BLaER1 (cell line): ENCODE data around the gene COA1.
"Not testable (repeated sequence)": the region's sequence is repeated elsewhere in the genome, so short reads cannot be mapped to it uniquely, and the experiment has no call there.

ENCODE experiments used
- H3K27ac ChIP-seq: shearing (Covaris generic); formaldehyde crosslinking; 2 replicates; pipeline ENCODE4 v1.8.1; 2022
- H3K27me3 ChIP-seq: shearing (Covaris generic); formaldehyde crosslinking; 2 replicates; pipeline ENCODE4 v1.8.1; 2022
- H3K36me3 ChIP-seq: shearing (Covaris generic); formaldehyde crosslinking; 2 replicates; pipeline ENCODE4 v1.8.1; 2022
- H3K4me1 ChIP-seq: shearing (Covaris generic); formaldehyde crosslinking; 2 replicates; pipeline ENCODE4 v1.8.1; 2022
- H3K4me2 ChIP-seq: shearing (Covaris generic); formaldehyde crosslinking; 2 replicates; pipeline ENCODE4 v1.8.1; 2022
- H3K4me3 ChIP-seq: shearing (Covaris generic); formaldehyde crosslinking; 2 replicates; pipeline ENCODE4 v1.8.1; 2022
- H3K9ac ChIP-seq: shearing (Covaris generic); formaldehyde crosslinking; 2 replicates; pipeline ENCODE4 v1.8.1; 2022
- H3K9me3 ChIP-seq: shearing (Covaris generic); formaldehyde crosslinking; 2 replicates; pipeline ENCODE4 v1.8.1; 2022
- H4K20me1 ChIP-seq: shearing (Covaris generic); formaldehyde crosslinking; 2 replicates; pipeline ENCODE4 v1.8.1; 2022
- Cebpa-rat ChIP-seq: shearing (Covaris generic); IDR thresholded peaks from 2 replicates; pipeline ENCODE4 v1.8.1; 2022

The COA1 gene

DNA sequence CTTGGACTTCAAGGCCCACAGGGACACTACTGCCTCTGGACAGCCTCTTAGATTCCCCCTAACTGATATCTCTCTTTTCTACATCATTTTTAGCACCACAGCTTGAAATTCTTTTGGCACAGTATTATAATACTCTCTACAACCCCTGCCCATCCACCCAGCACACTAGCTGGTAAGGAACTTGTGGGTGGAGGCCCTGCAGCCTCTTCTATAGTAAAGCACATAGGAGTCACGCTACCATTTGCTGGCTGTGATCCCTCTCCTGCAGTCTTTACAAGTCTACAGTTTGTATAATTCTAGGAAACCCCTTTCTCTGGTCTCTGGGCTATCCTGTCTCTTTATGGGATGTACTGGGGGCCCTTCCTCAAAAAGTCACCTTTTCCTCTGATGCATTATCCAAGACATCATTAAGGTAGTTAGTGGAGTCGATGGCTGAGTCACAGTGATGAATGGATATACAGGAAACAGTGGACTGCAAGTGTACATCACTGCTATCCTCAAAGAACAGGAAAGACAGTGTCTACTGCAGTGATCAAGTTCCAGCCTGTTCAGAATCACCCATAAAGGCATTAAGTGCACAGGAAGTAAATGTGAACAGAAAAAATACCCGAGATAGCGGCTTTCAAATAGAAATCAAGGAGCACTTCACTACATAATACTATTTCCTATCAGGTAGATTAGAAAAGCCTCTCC is 92.1 kb downstream of the COA1 start:
- H3K36me3 ChIP-seq, result peaks cover 95% of the 10 kb centered on the region
- H3K27me3 ChIP-seq, result no peaks in the 10 kb centered on the region
- no peak overlapping the region for H3K27ac ChIP-seq
- H3K4me2 ChIP-seq, result no peak overlapping the region
- no peaks in the 10 kb centered on the region for H3K9me3 ChIP-seq
- H4K20me1 ChIP-seq, result 0 out of 2 replicates have a peak, but pooled peaks cover 6% of the 10 kb centered on the region
- H3K9ac ChIP-seq, result no peak overlapping the region
- no peak overlapping the region for H3K4me3 ChIP-seq
- H3K4me1 ChIP-seq, result no peaks in the 10 kb centered on the region
- no peak for TF ChIP-seq Cebpa-rat

DNA sequence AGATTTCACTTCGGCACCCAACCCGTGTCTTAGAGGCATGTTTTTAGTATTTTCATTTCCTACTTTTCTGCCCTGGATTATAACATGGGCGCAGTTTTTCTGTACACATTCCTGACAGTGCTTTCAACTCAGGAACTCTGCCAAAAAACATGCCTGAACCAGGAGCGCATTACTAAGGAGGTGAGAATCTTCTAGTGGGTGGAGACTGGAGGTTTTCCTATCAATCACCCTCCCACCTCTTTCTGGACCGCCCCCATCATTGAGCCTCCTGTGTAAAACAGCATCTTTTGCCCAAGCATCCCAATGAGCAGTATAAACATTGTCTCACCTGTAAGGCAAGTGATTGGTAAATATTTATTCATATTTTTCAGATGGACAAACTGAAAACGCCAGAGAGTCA is 93.2 kb downstream of the COA1 start:
- Histone ChIP-seq H3K9me3 (no peaks in the 10 kb centered on the region), H3K9ac (no peak overlapping the region), H3K27ac (no peak overlapping the region), H3K4me2 (no peak overlapping the region), H3K4me1 (no peaks in the 10 kb centered on the region), H3K27me3 (no peaks in the 10 kb centered on the region), H3K36me3 (peaks cover 98% of the 10 kb centered on the region), H4K20me1 (0 out of 2 replicates have a peak, but pooled peaks cover 6% of the 10 kb centered on the region), H3K4me3 (no peak overlapping the region)
- no peak for TF ChIP-seq Cebpa-rat

DNA sequence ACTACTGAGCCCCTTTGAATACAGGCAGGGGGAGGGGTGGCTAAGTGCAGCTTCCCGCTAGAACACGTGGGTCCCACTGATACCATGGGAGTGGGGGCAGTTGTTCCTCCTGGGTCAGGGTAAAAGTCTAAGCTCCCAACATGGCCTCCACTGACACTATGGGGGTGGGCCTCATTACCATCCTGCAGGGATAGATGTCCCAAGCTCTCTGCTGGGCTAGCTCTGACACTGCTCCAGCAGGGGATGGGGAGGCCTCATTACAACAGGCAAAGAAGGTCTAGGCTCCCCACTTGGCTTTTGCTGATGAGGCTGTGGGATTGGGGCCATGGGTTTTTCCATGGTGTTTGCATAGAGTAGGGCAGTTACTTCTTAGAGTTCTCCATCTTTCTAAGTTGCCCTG is 94.9 kb downstream of the COA1 start:
- H3K4me3 ChIP-seq, result no peak overlapping the region
- H4K20me1 ChIP-seq, result 0 out of 2 replicates have a peak, but pooled peaks cover under 1% of the 10 kb centered on the region
- H3K4me2 ChIP-seq, result no peak overlapping the region
- no peak for TF ChIP-seq Cebpa-rat
- H3K9me3 ChIP-seq, result no peaks in the 10 kb centered on the region
- no peaks in the 10 kb centered on the region for H3K27me3 ChIP-seq
- H3K27ac ChIP-seq, result no peak overlapping the region
- no peak overlapping the region for H3K9ac ChIP-seq
- no peaks in the 10 kb centered on the region for H3K4me1 ChIP-seq
- peaks cover 90% of the 10 kb centered on the region for H3K36me3 ChIP-seq

DNA sequence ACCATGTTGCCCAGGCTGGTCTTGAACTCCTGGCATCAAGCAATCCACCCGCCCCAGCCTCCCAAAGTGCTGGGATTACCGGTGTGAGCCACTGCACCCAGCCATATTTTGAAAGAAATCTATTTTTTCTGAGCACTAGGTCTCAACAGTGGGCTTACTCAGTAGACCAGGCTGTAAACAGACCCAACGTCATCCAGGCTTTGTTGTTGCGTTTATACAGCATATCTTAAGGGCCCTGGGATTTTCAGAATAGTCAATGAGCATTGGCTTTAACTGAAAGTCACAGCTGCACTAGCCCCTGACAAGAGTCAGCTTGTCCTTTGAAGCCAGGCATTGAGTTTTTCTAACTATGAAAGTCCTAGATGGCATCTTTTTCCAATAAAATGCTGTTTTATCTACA is 96.6 kb downstream of the COA1 start:
- no peaks in the 10 kb centered on the region for H3K4me1 ChIP-seq
- no peaks in the 10 kb centered on the region; the same call in 1 of the 2 replicates for H4K20me1 ChIP-seq
- H3K36me3 ChIP-seq, result peaks cover 90% of the 10 kb centered on the region
- no peak overlapping the region for H3K27ac ChIP-seq
- no peaks in the 10 kb centered on the region for H3K9me3 ChIP-seq
- H3K4me3 ChIP-seq, result no peak overlapping the region
- H3K9ac ChIP-seq, result no peak overlapping the region
- TF ChIP-seq Cebpa-rat, result no peak
- no peak overlapping the region for H3K4me2 ChIP-seq
- no peaks in the 10 kb centered on the region for H3K27me3 ChIP-seq

DNA sequence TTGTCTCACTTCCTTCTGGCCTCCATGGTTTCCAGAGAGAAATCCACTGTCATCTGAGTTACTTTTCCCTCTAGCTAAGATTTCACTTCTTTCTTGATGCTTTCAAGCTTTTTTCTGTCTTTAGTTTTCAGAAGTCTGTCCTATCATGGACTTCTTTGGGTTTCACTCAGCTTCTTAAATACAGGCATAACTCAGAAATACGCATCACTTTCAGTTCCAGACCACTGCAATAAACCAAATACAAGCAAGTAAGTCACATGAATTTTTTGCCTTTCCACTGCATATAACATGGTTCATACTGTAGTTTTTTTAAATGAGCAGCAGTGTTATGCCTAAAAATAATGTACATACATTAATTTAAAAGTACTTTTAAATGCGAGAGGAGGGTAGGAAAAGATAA is 97.8 kb downstream of the COA1 start:
- Histone ChIP-seq H3K27me3 (no peaks in the 10 kb centered on the region), H3K4me3 (no peak overlapping the region), H4K20me1 (peaks cover 1% of the 10 kb centered on the region; the same call in 1 of the 2 replicates), H3K27ac (no peak overlapping the region), H3K36me3 (peaks cover 87% of the 10 kb centered on the region), H3K9me3 (no peaks in the 10 kb centered on the region), H3K4me1 (no peaks in the 10 kb centered on the region), H3K4me2 (no peak overlapping the region), H3K9ac (no peak overlapping the region)
- no peak for TF ChIP-seq Cebpa-rat

DNA sequence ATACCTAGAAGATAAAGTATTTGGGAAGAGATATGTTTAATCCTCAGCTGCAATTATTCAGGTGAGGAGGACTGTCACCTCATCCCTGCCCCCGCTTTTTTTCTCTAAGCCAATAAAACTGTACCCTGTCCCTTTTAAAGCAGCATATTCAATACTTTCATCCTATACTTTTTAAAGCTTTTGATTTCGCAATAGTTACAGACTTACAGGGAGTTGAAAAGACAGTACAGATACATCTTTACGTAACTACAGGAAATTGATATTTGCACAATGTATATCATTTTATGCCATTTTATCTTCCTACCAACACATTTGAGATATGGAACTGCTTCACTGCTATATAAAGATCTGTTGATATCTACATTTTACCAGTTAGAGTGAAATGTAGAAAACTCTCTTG is 98.8 kb downstream of the COA1 start:
- Histone ChIP-seq H3K4me1 (0 out of 2 replicates have a peak, but pooled peaks cover 1% of the 10 kb centered on the region), H3K27ac (no peak overlapping the region), H3K9ac (no peak overlapping the region), H3K4me2 (no peak overlapping the region), H3K27me3 (no peaks in the 10 kb centered on the region), H3K9me3 (no peaks in the 10 kb centered on the region), H3K4me3 (no peak overlapping the region), H4K20me1 (peaks cover 12% of the 10 kb centered on the region; the same call in 1 of the 2 replicates), H3K36me3 (peaks cover 85% of the 10 kb centered on the region)
- TF ChIP-seq Cebpa-rat, result peak; percentile 87; the same call in 1 of the 2 replicates

DNA sequence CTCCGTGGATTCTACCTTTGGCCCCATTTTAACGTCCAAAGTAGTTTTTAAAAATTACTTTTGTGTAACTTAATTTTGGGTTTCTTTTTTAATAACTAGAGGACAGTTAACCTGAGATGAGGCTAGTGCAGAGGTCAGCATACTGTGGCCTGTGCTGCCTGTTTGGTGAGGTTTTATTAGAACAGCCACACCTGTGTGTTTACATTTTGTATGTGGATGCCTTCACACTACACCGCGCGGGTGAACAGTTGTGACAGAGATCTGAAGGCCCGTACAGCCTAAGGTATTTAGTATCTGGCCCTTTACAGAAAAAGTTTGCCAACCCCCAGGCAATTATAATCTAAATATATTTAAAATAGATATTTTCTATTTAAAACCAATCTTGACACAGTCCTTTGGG is 99.5 kb downstream of the COA1 start:
- Histone ChIP-seq H3K27me3 (no peaks in the 10 kb centered on the region), H3K4me1 (0 out of 2 replicates have a peak, but pooled peaks cover 5% of the 10 kb centered on the region), H3K4me3 (no peak overlapping the region), H3K9me3 (no peaks in the 10 kb centered on the region), H4K20me1 (peaks cover 13% of the 10 kb centered on the region; the same call in 1 of the 2 replicates), H3K9ac (no peak overlapping the region), H3K4me2 (no peak overlapping the region), H3K27ac (no peak overlapping the region), H3K36me3 (peaks cover 83% of the 10 kb centered on the region)
- TF ChIP-seq Cebpa-rat, result no peak

DNA sequence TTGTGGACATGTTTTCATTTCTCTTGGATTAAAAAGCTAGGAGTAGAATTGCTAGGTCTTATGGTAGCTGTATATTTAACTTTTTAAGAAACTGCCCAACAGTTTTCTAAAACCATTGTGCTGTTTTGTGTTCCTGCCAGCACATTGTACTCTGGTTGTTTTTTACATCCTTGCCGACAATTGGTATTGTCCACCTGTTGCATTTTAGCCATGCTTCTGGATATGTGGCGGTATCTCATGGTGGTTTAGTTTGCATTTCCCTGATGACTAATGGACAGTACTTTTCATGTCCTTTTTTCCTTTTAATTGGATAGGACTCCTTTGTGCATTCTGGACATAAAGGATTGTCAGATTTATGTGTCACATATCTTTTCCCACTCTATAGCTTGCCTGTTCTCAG is 100.9 kb downstream of the COA1 start:
- Histone ChIP-seq H4K20me1 (peaks cover 13% of the 10 kb centered on the region; the same call in 1 of the 2 replicates), H3K27ac (no peak overlapping the region), H3K27me3 (no peaks in the 10 kb centered on the region), H3K9ac (no peak overlapping the region), H3K9me3 (no peaks in the 10 kb centered on the region), H3K4me3 (no peak overlapping the region), H3K36me3 (peaks cover 78% of the 10 kb centered on the region), H3K4me1 (0 out of 2 replicates have a peak, but pooled peaks cover 5% of the 10 kb centered on the region), H3K4me2 (no peak overlapping the region)
- no peak for TF ChIP-seq Cebpa-rat

DNA sequence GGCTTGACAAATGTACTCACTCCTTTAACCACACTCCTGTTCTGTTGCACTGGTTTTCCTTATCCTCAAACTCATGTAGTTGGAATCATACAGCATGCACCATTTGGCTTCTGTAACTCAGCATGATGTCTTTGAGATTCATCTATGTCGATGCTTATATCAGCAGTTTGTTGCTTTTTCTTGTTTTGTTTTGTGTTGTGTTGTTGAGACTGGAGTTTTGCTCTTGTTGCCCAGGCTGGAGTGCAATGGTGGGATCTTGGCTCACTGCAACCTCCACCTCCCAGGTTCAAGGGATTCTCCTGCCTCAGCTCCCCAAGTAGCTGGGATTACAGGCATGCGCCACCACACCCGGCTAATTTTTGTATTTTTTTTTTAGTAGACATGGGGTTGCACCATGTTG is 101.5 kb downstream of the COA1 start:
- H3K9me3 ChIP-seq, H3K4me2 ChIP-seq, H3K9ac ChIP-seq, H3K27me3 ChIP-seq, H3K27ac ChIP-seq, H3K4me3 ChIP-seq, H3K4me1 ChIP-seq: not testable (repeated sequence)
- H4K20me1 ChIP-seq, result peaks cover 13% of the 10 kb centered on the region; the same call in 1 of the 2 replicates
- H3K36me3 ChIP-seq, result peaks cover 74% of the 10 kb centered on the region

DNA sequence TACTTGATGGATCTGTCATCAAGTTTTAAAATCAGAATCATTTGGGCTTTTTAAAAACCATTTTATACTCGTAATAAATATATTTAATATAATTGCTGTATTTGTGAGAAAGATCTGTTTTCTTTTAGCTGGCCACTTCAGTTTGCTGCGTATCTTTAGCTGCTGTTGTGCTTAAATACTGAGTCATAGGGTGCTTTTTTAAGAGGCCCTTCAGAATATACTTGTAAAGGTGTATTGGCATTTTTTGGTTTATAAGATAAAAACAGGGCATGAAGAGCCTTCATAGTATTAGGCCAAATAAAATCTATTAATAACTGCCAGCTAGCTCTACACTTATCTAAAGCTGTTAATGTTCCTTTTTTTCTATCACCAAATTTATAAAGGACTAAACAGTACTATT is 102.6 kb downstream of the COA1 start:
- H3K9ac ChIP-seq, result no peak overlapping the region
- peaks cover 66% of the 10 kb centered on the region for H3K36me3 ChIP-seq
- H4K20me1 ChIP-seq, result peaks cover 13% of the 10 kb centered on the region; the same call in 1 of the 2 replicates
- no peaks in the 10 kb centered on the region for H3K9me3 ChIP-seq
- peaks cover 11% of the 10 kb centered on the region; the same call in 1 of the 2 replicates for H3K4me1 ChIP-seq
- H3K27ac ChIP-seq, result no peak overlapping the region
- TF ChIP-seq Cebpa-rat, result no peak
- no peak overlapping the region for H3K4me2 ChIP-seq
- H3K4me3 ChIP-seq, result no peak overlapping the region
- H3K27me3 ChIP-seq, result no peaks in the 10 kb centered on the region
